Left hindlimb (tissue), 1 donor: ENCODE data around the gene GP1BA.

ENCODE experiments used
- DNase-seq: peaks from one replicate; pipeline ENCODE4 v3.0.0-alpha.2; 2018

The GP1BA gene

GRCh38 chr17:4951486-4951885 lies 19.4 kb downstream of the GP1BA start:
- no peak for DNase-seq

- DNase-seq, result peak; percentile 79
Measured at GRCh38 chr17:4953451-4953961, 21.4 kb downstream of the GP1BA start.

DNA sequence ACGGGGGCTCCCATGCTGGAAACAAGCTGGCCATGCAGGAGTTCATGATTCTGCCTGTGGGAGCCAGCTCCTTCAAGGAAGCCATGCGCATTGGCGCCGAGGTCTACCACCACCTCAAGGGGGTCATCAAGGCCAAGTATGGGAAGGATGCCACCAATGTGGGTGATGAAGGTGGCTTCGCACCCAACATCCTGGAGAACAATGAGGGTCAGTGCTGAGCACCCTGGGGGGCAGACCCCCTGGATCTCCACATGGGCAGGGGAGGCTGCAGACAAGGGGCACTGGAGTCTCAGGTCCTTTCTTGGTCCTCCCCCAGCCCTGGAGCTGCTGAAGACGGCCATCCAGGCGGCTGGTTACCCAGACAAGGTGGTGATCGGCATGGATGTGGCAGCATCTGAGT lies 23.0 kb downstream of the GP1BA start:
- no peak for DNase-seq

- no peak for DNase-seq
Measured at GRCh38 chr17:4956493-4957061, 24.5 kb downstream of the GP1BA start.

GRCh38 chr17:4958102-4958501 lies 26.0 kb downstream of the GP1BA start:
- DNase-seq, result no peak

- no peak for DNase-seq
Measured at GRCh38 chr17:4959261-4959965, 27.3 kb downstream of the GP1BA start.

DNA sequence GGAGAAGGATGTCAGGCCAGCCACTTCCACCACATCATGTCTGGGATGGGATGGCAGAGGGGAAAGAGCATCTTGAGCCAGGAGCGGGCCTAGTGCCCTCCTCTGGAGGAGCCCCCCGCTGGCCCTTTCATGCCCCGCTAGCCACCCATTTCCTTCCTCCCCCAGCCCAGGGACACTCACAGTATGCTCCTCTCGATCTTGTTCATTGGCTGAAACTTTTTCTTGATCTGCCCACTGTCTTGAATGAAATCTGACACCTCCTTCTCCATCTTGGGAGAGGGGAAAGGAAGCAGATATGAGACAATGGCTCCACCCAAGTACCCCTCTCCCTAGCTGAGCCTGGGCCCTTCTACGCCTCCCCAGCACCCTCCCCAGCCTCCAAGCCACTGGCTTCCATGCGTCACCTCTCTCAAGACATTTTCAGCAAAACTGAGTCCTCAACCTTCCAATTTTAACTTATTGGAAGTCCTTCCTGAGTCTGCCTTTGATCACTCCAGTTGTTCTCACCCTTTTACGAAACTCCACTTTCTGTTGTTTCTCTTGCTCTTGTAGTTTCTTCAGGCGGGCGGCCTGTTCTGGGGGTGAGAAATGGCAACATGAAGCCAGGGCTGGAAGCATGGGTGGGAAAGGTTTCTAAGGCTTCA lies 28.3 kb downstream of the GP1BA start:
- DNase-seq, result no peak

DNA sequence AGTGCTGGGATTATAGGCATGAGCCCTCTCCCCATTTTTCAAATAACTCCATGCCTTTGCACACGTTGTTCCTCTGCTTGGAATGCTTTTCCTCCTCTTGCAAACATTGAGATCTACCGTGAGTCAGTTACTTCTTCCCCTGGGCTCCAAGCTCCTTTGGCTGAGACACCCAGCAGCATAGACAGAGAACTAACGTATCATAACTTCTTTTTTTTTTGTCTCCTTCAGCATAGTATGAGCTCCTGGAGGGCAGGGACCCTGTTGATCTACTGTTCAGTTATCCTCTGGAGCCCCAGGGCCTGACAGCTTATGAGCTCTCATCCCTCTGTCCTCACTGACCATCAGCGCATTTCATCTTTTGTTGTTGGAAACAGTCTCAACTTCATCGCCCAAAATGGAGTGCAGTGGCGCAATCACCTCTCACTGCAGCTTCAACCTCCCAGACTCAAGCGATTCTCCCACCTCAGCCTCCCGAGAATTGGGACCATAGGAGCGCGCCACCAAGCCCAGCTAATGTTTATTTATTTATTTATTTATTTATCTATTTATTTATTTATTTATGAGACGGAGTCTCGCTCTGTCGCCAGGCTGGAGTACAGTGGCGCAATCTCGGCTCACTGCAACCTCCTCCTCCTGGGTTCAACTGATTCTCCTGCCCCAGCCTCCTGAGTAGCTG lies 33.4 kb downstream of the GP1BA start:
- DNase-seq, result no peak

DNA sequence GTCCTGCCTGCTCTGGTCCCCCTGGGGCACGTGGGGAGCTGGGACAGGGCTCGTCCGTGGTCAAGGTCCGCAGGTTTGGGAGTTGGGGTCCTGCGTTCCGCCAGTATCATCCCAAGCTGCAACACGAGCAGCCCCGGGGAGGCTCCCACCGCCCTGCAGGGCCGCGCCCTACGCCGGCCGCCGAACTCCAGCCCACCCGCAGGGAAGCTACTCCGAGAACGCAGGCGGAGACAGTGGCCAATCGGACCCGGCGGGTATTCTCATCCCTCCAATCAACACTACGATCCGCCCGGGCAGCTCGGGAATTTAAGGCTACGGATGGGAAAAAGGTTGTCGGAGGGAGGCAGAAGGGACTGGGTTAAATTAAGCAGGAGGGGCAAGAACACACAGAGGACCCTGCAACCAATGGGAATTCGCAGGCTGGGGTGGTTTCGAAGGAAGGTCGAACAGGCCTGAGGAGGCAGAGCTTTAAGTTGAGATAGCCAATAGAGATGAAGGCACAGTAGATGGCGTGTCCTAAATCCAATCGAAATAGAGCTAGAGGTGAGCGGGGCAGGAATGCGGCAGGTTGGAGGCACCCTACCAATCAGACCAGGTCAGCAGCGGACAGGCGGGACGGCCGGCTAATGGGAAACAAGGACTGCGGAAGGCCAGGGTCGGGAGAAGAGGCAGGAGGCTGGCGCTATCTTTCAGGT lies 34.9 kb downstream of the GP1BA start:
- DNase-seq, result peak; percentile 99

GRCh38 chr17:4967539-4968485 lies 35.7 kb downstream of the GP1BA start, which contains the start of gene SPAG7:
Gene SPAG7 (minus strand): TSS chr17:4967817. CDS start chr17:4967804, 13 bp downstream.
- peak; percentile 98 for DNase-seq

DNA sequence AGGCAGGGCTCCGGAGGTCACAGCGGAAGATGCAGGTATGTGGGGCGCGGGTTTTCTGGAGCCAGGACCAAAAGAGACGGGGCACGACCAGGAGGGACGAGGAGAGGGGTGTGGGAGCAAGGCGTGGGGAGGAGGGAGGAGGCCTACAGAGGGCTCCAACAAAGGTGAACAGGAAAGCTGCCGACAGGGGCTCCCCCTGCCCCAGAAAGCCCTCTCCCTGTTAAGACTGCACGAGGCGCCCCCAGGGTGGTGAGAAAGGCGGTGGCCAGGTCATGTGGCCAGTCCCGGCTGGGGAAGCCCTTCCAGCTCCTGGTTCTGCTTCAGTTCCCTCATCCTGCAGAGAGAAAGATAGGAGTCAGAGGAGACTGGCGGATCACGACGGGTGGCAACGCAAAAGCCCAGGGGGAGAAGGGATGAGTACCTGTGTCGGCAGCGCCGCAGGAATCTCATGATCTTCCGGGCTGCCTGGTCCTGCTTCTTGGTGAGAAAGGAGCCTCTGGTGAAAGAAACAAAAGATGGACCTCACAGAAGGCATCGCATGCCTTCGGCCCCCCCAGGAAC lies 36.5 kb downstream of the GP1BA start:
- no peak for DNase-seq

DNA sequence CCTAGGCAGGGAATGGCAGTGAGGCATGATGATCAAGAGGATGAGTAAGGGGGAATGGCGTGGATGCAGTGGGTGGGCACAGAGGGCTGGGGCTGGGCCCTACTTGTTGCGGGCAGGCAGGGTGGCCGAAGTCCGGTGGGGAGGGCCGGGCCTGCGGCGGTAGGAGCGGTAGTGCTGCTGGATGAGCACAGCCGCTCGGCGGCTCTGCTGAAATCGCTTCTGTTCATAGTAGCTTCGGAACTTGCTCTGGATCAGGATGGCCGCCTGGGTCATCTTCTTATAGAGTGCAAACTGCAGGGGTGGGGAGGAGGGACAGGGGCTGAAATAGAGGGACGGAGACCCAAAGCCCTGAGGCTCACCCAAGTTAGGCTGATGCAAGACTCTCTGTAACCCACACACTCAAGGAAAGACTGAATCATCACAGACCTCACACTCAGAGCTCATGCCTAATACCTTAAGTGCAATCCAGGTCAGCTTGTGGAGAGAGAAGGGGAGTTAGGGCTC lies 37.0 kb downstream of the GP1BA start:
- DNase-seq, result peak; percentile 27

GRCh38 chr17:4969551-4970173 lies 37.6 kb downstream of the GP1BA start:
- no peak for DNase-seq

DNA sequence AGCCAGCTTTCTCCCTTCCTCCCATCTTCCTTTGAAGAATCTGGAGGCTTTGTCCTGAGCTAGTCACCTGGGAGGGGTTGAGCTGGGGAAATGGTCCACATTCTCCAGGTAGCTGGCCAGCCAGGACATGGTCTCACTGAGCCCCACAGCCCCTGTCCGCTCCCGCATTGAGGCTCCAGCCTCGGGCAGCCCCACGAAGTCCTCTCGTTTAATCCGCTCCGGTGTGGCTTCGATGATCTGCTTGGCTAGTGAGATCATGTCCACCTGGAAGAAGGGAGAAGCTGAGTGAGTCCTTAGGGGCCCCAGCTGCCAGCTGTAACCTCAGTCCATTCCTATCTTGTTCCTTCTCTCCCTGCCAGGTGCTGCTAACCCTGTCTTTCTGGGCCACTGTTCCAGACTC lies 38.2 kb downstream of the GP1BA start:
- no peak for DNase-seq

DNA sequence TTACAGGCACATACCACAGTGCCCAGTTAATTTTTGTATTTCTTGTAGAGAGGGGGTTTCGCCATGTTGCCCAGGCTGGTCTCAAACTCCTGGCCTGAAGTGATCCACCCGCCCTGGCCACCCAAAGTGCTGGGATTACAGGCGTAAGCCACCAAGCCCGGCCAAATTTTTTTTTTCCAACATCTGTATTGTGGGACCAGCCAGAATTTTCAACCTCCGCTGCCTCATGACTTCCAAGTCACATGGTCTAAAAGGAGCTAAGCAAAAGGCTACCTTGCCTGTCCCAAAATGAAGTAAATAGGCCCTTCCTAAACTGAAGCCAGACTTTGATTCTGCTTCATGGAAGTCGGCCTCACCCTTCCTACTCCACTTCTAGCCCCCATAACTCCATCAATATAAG lies 39.7 kb downstream of the GP1BA start:
- no peak for DNase-seq

GRCh38 chr17:4972322-4972721 lies 40.2 kb downstream of the GP1BA start:
- DNase-seq, result no peak

DNA sequence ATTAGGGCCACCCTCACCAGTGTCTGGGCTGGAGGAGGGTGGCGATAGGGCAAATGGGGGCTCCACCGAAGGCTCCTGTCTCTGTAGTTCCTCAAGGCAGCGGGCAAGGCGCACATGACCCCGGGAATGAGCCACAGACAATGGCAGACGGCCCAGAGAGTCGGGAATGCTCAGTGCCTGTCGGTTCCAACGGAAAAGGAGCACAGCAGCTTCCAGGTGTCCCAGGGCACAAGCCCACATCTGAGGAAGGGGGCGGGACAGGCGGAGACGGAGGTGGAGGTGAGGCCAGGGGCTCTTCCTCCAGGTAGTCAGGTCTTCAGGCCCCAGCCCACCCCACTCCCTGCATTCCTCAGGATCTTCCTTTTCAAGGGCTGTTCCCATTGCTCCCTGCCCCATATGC lies 40.7 kb downstream of the GP1BA start:
- no peak for DNase-seq

GRCh38 chr17:4973256-4974114 lies 41.4 kb downstream of the GP1BA start:
- no peak for DNase-seq

DNA sequence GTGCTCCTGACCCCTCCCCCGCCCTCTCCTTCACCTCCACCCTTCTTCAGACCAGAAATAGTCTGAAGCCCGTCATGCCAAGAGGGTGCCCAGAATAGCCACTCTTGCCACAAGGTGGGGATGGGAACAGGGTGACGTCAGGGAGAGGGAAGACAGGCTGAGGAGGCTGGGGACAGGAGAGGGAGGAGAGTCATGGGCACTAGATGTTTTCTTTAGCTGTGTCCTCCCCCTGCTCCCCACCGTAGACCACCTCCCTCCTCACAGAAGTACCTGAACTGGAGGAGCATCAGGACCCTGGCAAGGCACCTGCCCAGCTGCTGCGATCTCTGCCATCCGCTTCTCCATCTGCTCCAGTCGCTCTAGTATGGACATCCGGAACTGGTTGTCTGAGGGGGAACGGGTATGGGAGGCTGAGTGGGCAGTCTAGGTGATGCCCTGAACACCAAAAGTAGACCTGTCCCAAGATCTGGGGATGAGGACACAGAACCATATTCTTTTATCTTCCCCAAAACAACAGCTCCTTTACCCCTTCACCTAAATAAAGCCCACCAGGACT lies 42.1 kb downstream of the GP1BA start:
- no peak for DNase-seq
